T-helper 2 cell treated with Interferon-gamma antibody and Interleukin-4, amounts not matched to agents 5 μg/mL and 100 μg/mL, for 36 hours (primary cell): Measurements from ENCODE around the gene WNT3.

Source experiments
- DNase-seq: peaks from one replicate; pipeline ENCODE4 v3.0.0; 2021; ENCODE audit warnings: low spot score
- H3K27ac Mint-ChIP-seq: one replicate; pipeline ENCODE4 v1.8.0; 2021; ENCODE audit warnings: mild to moderate bottlenecking, mixed read lengths
- H3K27me3 Mint-ChIP-seq: one replicate; pipeline ENCODE4 v1.8.0; 2021; ENCODE audit warnings: low read depth, mixed read lengths
- H3K36me3 Mint-ChIP-seq: one replicate; pipeline ENCODE4 v1.8.0; 2021; ENCODE audit warnings: low read depth, mixed read lengths
- H3K4me1 Mint-ChIP-seq: one replicate; pipeline ENCODE4 v1.8.0; 2021; ENCODE audit warnings: low read depth, mixed read lengths
- H3K4me3 Mint-ChIP-seq: one replicate; pipeline ENCODE4 v1.8.0; 2022; ENCODE audit warnings: mild to moderate bottlenecking, moderate library complexity, mixed read lengths
- H3K9me3 Mint-ChIP-seq: one replicate; pipeline ENCODE4 v1.8.0; 2021; ENCODE audit warnings: mixed read lengths

The WNT3 gene

DNA sequence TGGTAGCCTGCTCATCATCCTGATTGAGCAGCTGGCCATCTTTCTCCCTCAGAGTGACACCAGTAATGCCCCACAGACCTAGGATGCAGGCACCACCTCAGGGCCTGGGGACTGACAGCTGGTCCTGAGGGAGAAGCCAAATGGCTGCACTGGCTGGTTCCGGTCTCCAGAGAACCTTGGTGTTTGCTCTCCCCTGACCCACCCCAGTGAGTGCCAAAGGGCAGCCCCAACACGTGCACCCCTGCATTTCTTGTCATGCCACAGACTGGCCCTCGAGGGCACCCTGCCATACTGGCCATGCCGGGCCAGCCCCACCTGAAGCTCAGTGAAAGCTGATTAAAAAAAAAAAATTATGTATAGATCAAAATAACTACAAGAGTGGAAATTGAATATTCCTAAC lies 100.5 kb downstream of the WNT3 start:
- H3K9me3 Mint-ChIP-seq: no peaks in the 10 kb centered on the region
- no peak overlapping the region for H3K4me3 Mint-ChIP-seq
- DNase-seq: no peak
- H3K27ac Mint-ChIP-seq: no peak overlapping the region
- peaks cover 9% of the 10 kb centered on the region for H3K36me3 Mint-ChIP-seq
- H3K27me3 Mint-ChIP-seq: no peaks in the 10 kb centered on the region
- H3K4me1 Mint-ChIP-seq: peaks cover 11% of the 10 kb centered on the region
